Osteoblast (primary cell): Measurements from ENCODE around the gene ARF5. TPM values are rescaled to one million over a fixed set of nuclear protein-coding genes. Genes with fewer than 3 reads are reported as not detected.

Experiments used
- DNase-seq: peaks from one replicate; pipeline ENCODE4 v3.0.0; 2011; ENCODE audit warnings: low spot score, mixed read lengths; ENCODE audit not compliant: insufficient read length; ENCODE audit errors: missing footprints
- H2AFZ ChIP-seq: 2 replicates; pipeline ENCODE4 v1.6.0; 2011; ENCODE audit warnings: mild to moderate bottlenecking, low read length
- H3K27ac ChIP-seq: 2 replicates; pipeline ENCODE4 v1.5.1; 2011; ENCODE audit warnings: mild to moderate bottlenecking, low read depth, low read length, moderate library complexity
- H3K27me3 ChIP-seq: 2 replicates; pipeline ENCODE4 v1.6.0; 2012; ENCODE audit warnings: mild to moderate bottlenecking, control low read depth, inconsistent platforms, low read length, moderate library complexity; ENCODE audit not compliant: insufficient read depth
- H3K36me3 ChIP-seq: 2 replicates; pipeline ENCODE4 v1.5.1; 2011; ENCODE audit warnings: mild to moderate bottlenecking, low read length, control low read depth, moderate library complexity; ENCODE audit not compliant: insufficient read depth
- H3K4me1 ChIP-seq: 2 replicates; pipeline ENCODE4 v1.5.1; 2011; ENCODE audit warnings: mild to moderate bottlenecking, low read length, control low read depth, moderate library complexity; ENCODE audit not compliant: insufficient read depth
- H3K4me2 ChIP-seq: 2 replicates; pipeline ENCODE4 v1.6.0; 2011; ENCODE audit warnings: mild to moderate bottlenecking, low read length; ENCODE audit not compliant: insufficient read depth
- H3K4me3 ChIP-seq: fragments of 200-600 bp; sonication (generic); 3 replicates; pipeline ENCODE4 v1.5.1; 2012; ENCODE audit warnings: mild to moderate bottlenecking, low read length, inconsistent platforms; ENCODE audit not compliant: insufficient read depth
- H3K79me2 ChIP-seq: 2 replicates; pipeline ENCODE4 v1.6.0; 2012; ENCODE audit warnings: mild to moderate bottlenecking, low read length, control low read depth, inconsistent platforms; ENCODE audit not compliant: insufficient read depth
- H3K9me3 ChIP-seq: 2 replicates; pipeline ENCODE4 v1.5.1; 2011; ENCODE audit warnings: low read depth, low read length, control low read depth
- H4K20me1 ChIP-seq: 2 replicates; pipeline ENCODE4 v1.6.0; 2012; ENCODE audit warnings: mild to moderate bottlenecking, low read length, control low read depth; ENCODE audit not compliant: insufficient read depth
- total RNA-seq: library from RNA; depleted of rRNA; stranded (reverse); fragments of >200 nt; gene quantifications from 2 replicates; pipeline ENCODE4 v1.2.3, GENCODE V29; 2012
- TF ChIP-seq, protein P1 (sequence below): IDR thresholded peaks from 2 replicates; pipeline ENCODE4 v1.5.1; 2011; ENCODE audit warnings: mild to moderate bottlenecking, low read depth, low read length, moderate library complexity; ENCODE audit errors: extremely low read depth

Gene ARF5
- total RNA-seq, 1 donor = 147 TPM

DNA sequence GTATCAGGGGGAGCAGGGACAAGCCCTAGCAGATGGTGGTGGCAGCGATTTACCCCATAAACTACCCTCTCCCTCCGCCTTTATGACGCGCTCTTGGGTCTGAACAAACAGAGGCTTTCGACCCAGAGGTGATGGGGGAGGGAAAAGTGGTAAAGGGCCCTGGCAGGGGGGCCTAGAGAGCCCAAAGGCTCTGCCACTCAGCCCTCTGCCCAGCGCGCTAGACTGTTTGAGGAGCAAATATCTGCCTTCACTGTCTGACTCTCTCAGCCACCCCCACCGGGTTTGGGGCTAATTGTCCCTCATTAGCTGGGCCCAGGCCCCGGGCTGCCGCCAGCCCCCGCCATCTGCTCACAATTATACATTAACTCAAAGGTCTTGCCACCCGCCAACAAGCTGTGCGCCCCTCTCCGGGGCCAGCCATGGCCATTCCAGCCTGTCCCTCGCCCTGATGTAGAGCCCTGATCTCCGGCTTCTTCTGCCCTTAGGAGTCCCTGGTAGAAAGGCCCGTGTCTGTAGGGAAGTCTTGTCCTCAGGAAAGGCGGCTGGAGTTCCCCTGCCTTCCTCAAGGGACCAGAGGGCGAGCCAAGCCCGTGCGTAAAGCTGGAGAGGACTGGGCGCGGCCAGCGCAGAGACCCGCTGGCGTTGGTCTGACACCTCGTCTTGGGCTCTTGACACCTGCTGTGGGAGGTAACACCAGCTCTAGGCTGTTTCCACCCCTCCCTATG, 31.6 kb downstream of the ARF5 start:
- no peak overlapping the region for H3K27ac ChIP-seq
- no peak overlapping the region for H3K4me3 ChIP-seq
- no peak overlapping the region for H3K4me2 ChIP-seq
- no peaks in the 10 kb centered on the region for H3K36me3 ChIP-seq
- DNase-seq = no peak
- H2AFZ ChIP-seq = no peak overlapping the region
- no peaks in the 10 kb centered on the region for H3K9me3 ChIP-seq
- H4K20me1 ChIP-seq = peaks cover 2% of the 10 kb centered on the region
- no peaks in the 10 kb centered on the region for H3K79me2 ChIP-seq
- TF ChIP-seq, protein P1, sequence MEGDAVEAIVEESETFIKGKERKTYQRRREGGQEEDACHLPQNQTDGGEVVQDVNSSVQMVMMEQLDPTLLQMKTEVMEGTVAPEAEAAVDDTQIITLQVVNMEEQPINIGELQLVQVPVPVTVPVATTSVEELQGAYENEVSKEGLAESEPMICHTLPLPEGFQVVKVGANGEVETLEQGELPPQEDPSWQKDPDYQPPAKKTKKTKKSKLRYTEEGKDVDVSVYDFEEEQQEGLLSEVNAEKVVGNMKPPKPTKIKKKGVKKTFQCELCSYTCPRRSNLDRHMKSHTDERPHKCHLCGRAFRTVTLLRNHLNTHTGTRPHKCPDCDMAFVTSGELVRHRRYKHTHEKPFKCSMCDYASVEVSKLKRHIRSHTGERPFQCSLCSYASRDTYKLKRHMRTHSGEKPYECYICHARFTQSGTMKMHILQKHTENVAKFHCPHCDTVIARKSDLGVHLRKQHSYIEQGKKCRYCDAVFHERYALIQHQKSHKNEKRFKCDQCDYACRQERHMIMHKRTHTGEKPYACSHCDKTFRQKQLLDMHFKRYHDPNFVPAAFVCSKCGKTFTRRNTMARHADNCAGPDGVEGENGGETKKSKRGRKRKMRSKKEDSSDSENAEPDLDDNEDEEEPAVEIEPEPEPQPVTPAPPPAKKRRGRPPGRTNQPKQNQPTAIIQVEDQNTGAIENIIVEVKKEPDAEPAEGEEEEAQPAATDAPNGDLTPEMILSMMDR = no peak
- H3K27me3 ChIP-seq = peaks cover 81% of the 10 kb centered on the region
- H3K4me1 ChIP-seq = no peaks in the 10 kb centered on the region

DNA sequence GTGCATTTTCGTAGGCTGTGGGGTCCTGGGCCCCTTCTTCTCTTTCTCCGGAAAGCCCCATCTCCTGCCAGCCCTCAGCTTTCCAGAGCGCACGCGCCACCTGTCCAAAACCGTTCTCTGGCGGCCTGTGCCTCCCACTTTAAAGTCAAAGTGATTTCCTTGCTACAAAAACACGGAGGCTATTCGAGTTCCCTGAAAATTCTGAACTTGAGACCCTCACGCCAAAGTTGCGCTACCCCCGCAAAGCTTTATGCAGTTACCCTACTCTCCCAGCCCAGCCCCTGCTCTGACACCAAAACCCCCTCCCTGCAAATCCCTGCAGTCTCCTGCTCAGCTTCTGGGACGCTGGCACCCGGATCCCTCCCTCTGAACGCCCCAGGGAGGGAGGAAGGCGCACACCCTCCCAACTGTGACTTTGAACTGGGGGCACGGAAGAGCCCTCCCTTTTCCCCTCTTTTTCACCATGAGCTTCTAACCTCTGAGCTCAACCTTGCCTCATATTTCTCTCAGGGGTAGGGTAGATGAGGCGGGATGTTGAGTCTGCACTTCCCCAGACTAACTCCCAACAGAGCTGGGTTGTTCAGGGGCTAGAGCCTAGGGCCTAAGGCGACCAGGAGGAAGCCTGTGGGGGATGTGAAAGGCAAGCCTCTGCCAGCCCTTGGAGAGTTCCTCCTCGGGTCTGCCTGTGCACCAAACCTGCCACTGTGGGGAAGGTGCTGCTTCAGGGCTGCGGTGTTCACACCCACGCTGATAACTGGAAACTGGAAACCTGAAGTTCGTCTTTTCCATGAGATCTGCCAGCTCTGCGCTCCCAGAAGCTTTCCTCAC, 32.4 kb downstream of the ARF5 start:
- Histone ChIP-seq H3K27me3 (peaks cover 74% of the 10 kb centered on the region), H3K79me2 (no peaks in the 10 kb centered on the region), H3K4me1 (no peaks in the 10 kb centered on the region), H3K9me3 (no peaks in the 10 kb centered on the region), H3K36me3 (no peaks in the 10 kb centered on the region), H4K20me1 (peaks cover 2% of the 10 kb centered on the region), H3K4me2 (no peak overlapping the region), H3K27ac (no peak overlapping the region), H2AFZ (no peak overlapping the region), H3K4me3 (no peak overlapping the region)
- no peak for DNase-seq
- TF ChIP-seq, protein P1 = no peak

DNA sequence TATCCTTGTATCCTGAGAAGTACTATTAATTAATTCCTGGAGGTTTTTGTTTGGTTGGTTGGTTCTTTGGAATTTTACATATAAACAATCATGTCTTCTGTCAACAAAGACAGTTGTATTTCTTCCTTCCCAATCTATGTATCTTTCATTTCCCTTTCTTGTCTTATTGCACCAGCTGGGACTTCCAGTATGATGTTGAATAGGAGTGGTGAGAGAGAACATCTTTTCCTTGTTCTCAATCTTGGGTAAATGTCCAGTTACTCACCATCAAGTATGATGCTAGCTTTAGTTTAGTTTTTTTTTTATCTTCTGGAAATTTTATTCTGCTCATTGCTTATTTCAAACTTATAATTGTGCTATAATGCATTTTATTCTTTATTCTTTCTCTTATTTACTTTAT, 37.1 kb downstream of the ARF5 start:
- no peak for DNase-seq
- H3K79me2 ChIP-seq = no peaks in the 10 kb centered on the region
- H3K36me3 ChIP-seq = no peaks in the 10 kb centered on the region
- no peak overlapping the region for H3K4me2 ChIP-seq
- no peak overlapping the region for H3K27ac ChIP-seq
- no peak overlapping the region for H3K4me3 ChIP-seq
- no peaks in the 10 kb centered on the region for H4K20me1 ChIP-seq
- H2AFZ ChIP-seq = no peak overlapping the region
- no peaks in the 10 kb centered on the region for H3K4me1 ChIP-seq
- H3K27me3 ChIP-seq = peaks cover 29% of the 10 kb centered on the region
- TF ChIP-seq, protein P1 = no peak
- H3K9me3 ChIP-seq = no peaks in the 10 kb centered on the region

DNA sequence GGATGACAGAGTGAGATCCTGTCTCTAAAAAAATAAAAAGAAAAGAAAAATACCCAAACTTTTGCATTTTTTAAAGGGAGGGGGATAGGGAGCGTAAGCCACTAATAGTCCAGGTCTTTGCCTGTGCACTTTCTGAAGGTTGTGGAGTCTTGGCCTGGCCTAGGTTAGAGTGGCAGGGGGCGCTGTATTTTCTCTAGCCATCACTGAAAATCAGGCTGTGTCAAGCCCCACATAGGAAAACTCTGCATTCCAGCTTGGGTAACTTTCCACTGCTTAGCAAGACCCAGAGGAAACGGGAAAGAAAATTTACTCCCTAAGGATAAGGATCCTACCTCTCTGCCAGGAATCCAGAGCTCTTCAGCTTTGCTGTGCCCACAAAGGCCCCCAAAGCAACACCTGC, 40.2 kb downstream of the ARF5 start:
- H3K4me3 ChIP-seq = no peak overlapping the region
- no peaks in the 10 kb centered on the region for H3K79me2 ChIP-seq
- no peaks in the 10 kb centered on the region for H3K36me3 ChIP-seq
- TF ChIP-seq, protein P1 = peak; percentile 30
- no peaks in the 10 kb centered on the region for H3K9me3 ChIP-seq
- peaks cover 6% of the 10 kb centered on the region for H3K27me3 ChIP-seq
- no peak overlapping the region for H3K4me2 ChIP-seq
- DNase-seq = no peak
- no peaks in the 10 kb centered on the region for H4K20me1 ChIP-seq
- no peak overlapping the region for H2AFZ ChIP-seq
- H3K4me1 ChIP-seq = peaks cover 11% of the 10 kb centered on the region
- no peak overlapping the region for H3K27ac ChIP-seq
